K562 (cell line): ENCODE results near the gene KCND2.

Experiments used
- DDX20 ChIP-seq: fragments of 450-650 bp; IDR thresholded peaks from 2 replicates; pipeline ENCODE4 v1.6.1; 2016; ENCODE audit warnings: missing genetic modification characterization, low read depth, mild to moderate bottlenecking, missing compliant biosample characterization, moderate library complexity
- HMG20B ChIP-seq: fragments of 250-450 bp; sonication (Bioruptor Pico); IDR thresholded peaks from 2 replicates; pipeline ENCODE4 v1.5.0; 2021; ENCODE audit warnings: mild to moderate bottlenecking
- MEF2D ChIP-seq: conservative IDR thresholded peaks from 2 replicates; pipeline ENCODE4 v1.6.1; 2016; ENCODE audit warnings: low read depth, missing genetic modification characterization, missing compliant biosample characterization
- MYC ChIP-seq, 2 experiments: fragments of 250-450 bp in 1 of 2; sonication (Bioruptor Pico) in 1 of 2; IDR thresholded peaks; 2 replicates each; pipeline versions ENCODE4 v1.5.1 to v1.6.1; 2012 to 2021; ENCODE audit warnings: low read depth in 2 of 2, borderline replicate concordance in 1 of 2, improper control_type of control experiment in 1 of 2, low read length in 1 of 2, mild to moderate bottlenecking in 1 of 2, moderate library complexity in 1 of 2
- NFRKB ChIP-seq: fragments of 450-650 bp; IDR thresholded peaks from 2 replicates; pipeline ENCODE4 v1.6.1; 2016; ENCODE audit warnings: low read depth
- PHF21A ChIP-seq: fragments of 450-650 bp; IDR thresholded peaks from 2 replicates; pipeline ENCODE4 v1.6.1; 2017; ENCODE audit warnings: low read depth, borderline replicate concordance
- TOE1 ChIP-seq, 2 experiments: fragments of 450-650 bp in 1 of 2; sonication (generic) in 1 of 2; formaldehyde crosslinking in 1 of 2; IDR thresholded peaks; 2 replicates each; pipeline versions ENCODE4 v1.7.1 to v1.8.0; 2016 to 2022; ENCODE audit warnings: borderline replicate concordance in 2 of 2, mild to moderate bottlenecking in 2 of 2, antibody characterized with exemption in 1 of 2, inconsistent platforms in 1 of 2, low read depth in 1 of 2, missing genetic modification reagents in 1 of 2, moderate library complexity in 1 of 2
- YY1 ChIP-seq, 3 experiments: IDR thresholded peaks; 2 replicates each; pipeline ENCODE4 v1.6.1; 2011; ENCODE audit warnings: low read length in 2 of 3, mild to moderate bottlenecking in 2 of 3, moderate library complexity in 2 of 3, borderline replicate concordance in 1 of 3, control low read depth in 1 of 3, low read depth in 1 of 3; ENCODE audit not compliant: insufficient read depth in 3 of 3, insufficient replicate concordance in 2 of 3, control insufficient read depth in 1 of 3, insufficient read length in 1 of 3; ENCODE audit errors: extremely low read depth in 1 of 3
- TF ChIP-seq, protein P1 (sequence below), 2 experiments: fragments of 450-650 bp in 1 of 2; IDR thresholded peaks; 2 replicates each; pipeline ENCODE4 v1.6.1; 2011 to 2017; ENCODE audit warnings: low read depth in 2 of 2, antibody characterized with exemption in 1 of 2, borderline replicate concordance in 1 of 2, low read length in 1 of 2, mild to moderate bottlenecking in 1 of 2, mixed read lengths in 1 of 2; ENCODE audit not compliant: control insufficient read depth in 1 of 2
- TF ChIP-seq, protein P2 (sequence below): sonication (generic); formaldehyde crosslinking; IDR thresholded peaks from 2 replicates; pipeline ENCODE4 v1.8.0; 2022; ENCODE audit warnings: mild to moderate bottlenecking, missing genetic modification reagents
- TF ChIP-seq, protein P3 (sequence below): sonication (generic); formaldehyde crosslinking; IDR thresholded peaks from 2 replicates; pipeline ENCODE4 v1.8.0; 2022; ENCODE audit warnings: mild to moderate bottlenecking, missing genetic modification reagents
- TF ChIP-seq, protein P4 (sequence below): fragments of 250-450 bp; sonication (Bioruptor Pico); IDR thresholded peaks from 2 replicates; pipeline ENCODE4 v1.8.0; 2021; ENCODE audit warnings: moderate library complexity, mild to moderate bottlenecking, inconsistent platforms

DNA sequence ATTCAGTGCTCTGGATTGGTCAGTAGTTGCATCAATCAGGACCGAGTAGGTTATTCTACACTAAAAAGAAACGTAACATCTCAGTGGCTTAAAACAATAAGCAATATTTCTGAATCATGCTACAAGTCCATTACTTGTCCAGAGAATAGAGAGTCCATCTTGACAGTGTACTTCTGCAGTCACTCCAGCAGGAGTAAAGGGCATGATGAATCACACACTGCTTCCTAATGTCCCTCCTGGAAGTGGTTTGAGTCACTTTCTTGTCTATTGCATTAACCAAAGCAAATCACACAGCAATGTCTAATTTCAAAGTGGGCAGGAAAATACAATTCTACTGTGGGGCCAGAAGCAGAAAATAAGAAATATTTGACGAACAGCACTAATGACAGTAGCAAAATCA, 460.2 kb downstream of the KCND2 start:
- no peak for TF ChIP-seq NFRKB
- TF ChIP-seq TOE1 (IDR thresholded peaks at IDR 0.05; ENCODE audit: borderline replicate concordance) = no peak
- no peak for TF ChIP-seq TOE1 (CRISPR knock-in tag; IDR thresholded peaks at IDR 0.05; ENCODE audit: borderline replicate concordance, low read depth)
- TF ChIP-seq, protein P1, sequence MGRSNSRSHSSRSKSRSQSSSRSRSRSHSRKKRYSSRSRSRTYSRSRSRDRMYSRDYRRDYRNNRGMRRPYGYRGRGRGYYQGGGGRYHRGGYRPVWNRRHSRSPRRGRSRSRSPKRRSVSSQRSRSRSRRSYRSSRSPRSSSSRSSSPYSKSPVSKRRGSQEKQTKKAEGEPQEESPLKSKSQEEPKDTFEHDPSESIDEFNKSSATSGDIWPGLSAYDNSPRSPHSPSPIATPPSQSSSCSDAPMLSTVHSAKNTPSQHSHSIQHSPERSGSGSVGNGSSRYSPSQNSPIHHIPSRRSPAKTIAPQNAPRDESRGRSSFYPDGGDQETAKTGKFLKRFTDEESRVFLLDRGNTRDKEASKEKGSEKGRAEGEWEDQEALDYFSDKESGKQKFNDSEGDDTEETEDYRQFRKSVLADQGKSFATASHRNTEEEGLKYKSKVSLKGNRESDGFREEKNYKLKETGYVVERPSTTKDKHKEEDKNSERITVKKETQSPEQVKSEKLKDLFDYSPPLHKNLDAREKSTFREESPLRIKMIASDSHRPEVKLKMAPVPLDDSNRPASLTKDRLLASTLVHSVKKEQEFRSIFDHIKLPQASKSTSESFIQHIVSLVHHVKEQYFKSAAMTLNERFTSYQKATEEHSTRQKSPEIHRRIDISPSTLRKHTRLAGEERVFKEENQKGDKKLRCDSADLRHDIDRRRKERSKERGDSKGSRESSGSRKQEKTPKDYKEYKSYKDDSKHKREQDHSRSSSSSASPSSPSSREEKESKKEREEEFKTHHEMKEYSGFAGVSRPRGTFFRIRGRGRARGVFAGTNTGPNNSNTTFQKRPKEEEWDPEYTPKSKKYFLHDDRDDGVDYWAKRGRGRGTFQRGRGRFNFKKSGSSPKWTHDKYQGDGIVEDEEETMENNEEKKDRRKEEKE (IDR thresholded peaks at IDR 0.05; ENCODE audit: borderline replicate concordance in 1 of 2, control insufficient read depth in 1 of 2, low read depth in 2 of 2, low read length in 1 of 2) = no peak
- no peak for TF ChIP-seq YY1 (IDR thresholded peaks at IDR 0.05; ENCODE audit: borderline replicate concordance in 1 of 3, control insufficient read depth in 1 of 3, extremely low read depth in 1 of 3, insufficient read depth in 3 of 3, insufficient read length in 1 of 3, insufficient replicate concordance in 2 of 3, low read depth in 1 of 3, low read length in 2 of 3)
- no peak for TF ChIP-seq HMG20B (CRISPR knock-in tag)
- TF ChIP-seq, protein P2, sequence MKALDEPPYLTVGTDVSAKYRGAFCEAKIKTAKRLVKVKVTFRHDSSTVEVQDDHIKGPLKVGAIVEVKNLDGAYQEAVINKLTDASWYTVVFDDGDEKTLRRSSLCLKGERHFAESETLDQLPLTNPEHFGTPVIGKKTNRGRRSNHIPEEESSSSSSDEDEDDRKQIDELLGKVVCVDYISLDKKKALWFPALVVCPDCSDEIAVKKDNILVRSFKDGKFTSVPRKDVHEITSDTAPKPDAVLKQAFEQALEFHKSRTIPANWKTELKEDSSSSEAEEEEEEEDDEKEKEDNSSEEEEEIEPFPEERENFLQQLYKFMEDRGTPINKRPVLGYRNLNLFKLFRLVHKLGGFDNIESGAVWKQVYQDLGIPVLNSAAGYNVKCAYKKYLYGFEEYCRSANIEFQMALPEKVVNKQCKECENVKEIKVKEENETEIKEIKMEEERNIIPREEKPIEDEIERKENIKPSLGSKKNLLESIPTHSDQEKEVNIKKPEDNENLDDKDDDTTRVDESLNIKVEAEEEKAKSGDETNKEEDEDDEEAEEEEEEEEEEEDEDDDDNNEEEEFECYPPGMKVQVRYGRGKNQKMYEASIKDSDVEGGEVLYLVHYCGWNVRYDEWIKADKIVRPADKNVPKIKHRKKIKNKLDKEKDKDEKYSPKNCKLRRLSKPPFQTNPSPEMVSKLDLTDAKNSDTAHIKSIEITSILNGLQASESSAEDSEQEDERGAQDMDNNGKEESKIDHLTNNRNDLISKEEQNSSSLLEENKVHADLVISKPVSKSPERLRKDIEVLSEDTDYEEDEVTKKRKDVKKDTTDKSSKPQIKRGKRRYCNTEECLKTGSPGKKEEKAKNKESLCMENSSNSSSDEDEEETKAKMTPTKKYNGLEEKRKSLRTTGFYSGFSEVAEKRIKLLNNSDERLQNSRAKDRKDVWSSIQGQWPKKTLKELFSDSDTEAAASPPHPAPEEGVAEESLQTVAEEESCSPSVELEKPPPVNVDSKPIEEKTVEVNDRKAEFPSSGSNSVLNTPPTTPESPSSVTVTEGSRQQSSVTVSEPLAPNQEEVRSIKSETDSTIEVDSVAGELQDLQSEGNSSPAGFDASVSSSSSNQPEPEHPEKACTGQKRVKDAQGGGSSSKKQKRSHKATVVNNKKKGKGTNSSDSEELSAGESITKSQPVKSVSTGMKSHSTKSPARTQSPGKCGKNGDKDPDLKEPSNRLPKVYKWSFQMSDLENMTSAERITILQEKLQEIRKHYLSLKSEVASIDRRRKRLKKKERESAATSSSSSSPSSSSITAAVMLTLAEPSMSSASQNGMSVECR (CRISPR knock-in tag) = no peak
- TF ChIP-seq MEF2D (tag) = no peak
- no peak for TF ChIP-seq PHF21A
- no peak for TF ChIP-seq MYC (IDR thresholded peaks at IDR 0.05; ENCODE audit: low read depth, low read length)
- TF ChIP-seq MYC (CRISPR knock-in tag; IDR thresholded peaks at IDR 0.05; ENCODE audit: borderline replicate concordance, low read depth) = no peak
- TF ChIP-seq, protein P3, sequence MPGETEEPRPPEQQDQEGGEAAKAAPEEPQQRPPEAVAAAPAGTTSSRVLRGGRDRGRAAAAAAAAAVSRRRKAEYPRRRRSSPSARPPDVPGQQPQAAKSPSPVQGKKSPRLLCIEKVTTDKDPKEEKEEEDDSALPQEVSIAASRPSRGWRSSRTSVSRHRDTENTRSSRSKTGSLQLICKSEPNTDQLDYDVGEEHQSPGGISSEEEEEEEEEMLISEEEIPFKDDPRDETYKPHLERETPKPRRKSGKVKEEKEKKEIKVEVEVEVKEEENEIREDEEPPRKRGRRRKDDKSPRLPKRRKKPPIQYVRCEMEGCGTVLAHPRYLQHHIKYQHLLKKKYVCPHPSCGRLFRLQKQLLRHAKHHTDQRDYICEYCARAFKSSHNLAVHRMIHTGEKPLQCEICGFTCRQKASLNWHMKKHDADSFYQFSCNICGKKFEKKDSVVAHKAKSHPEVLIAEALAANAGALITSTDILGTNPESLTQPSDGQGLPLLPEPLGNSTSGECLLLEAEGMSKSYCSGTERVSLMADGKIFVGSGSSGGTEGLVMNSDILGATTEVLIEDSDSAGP = no peak
- no peak for TF ChIP-seq DDX20
- TF ChIP-seq, protein P4, sequence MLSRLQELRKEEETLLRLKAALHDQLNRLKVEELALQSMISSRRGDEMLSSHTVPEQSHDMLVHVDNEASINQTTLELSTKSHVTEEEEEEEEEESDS (CRISPR knock-in tag) = no peak
